AG04449 (cell line): ENCODE data around the gene RUNX2.

ENCODE experiments used
- CTCF ChIA-PET: fragments of 350-600 bp; formaldehyde crosslinking; extraction: SDS; loops from one replicate; lab custom pipeline; 2021; ENCODE audit warnings: antibody characterized with exemption; lab: Yijun Ruan, JAX
- POLR2A ChIA-PET: fragments of 400-600, 350-600 bp; formaldehyde crosslinking; extraction: SDS; loops from one replicate; lab custom pipeline; 2020; ENCODE audit warnings: antibody characterized with exemption, inconsistent platforms; lab: Yijun Ruan, JAX
- DNase-seq: peaks from one replicate; pipeline ENCODE4 v3.0.0-alpha.2; 2010; ENCODE audit warnings: low read depth, low spot score
- H3K4me3 ChIP-seq: 2 replicates; pipeline ENCODE4 v1.5.1; 2011; ENCODE audit warnings: low read depth, mild to moderate bottlenecking, control low read depth, low read length
- CTCF ChIP-seq: IDR thresholded peaks from one replicate; pipeline ENCODE4 v1.5.1; 2011; ENCODE audit warnings: mild to moderate bottlenecking, moderate library complexity, low read length, control low read depth, inconsistent platforms; ENCODE audit not compliant: insufficient read depth; ENCODE audit errors: missing control alignments

The RUNX2 gene

GRCh38 chr6:45610832-45611231 is 282.7 kb downstream of the RUNX2 start:
- CTCF ChIA-PET: interaction anchor here (2.0 kb wide), 1 partner anchor 189 kb away, joined by 5 read pairs; no protein-coding TSS in a partner anchor

GRCh38 chr6:45611491-45611890 is 283.4 kb downstream of the RUNX2 start:
- POLR2A ChIA-PET: no interaction called here
- no peak for TF ChIP-seq CTCF
- CTCF ChIA-PET: interaction anchor here (2.0 kb wide), 1 partner anchor 190 kb away, joined by 5 read pairs; no protein-coding TSS in a partner anchor
- H3K4me3 ChIP-seq: no peak overlapping the region
- DNase-seq: no peak

More at GRCh38 chr6:45610832-45611231, 282.7 kb downstream of the RUNX2 start:
- no peak for TF ChIP-seq CTCF
- no peak for DNase-seq
- H3K4me3 ChIP-seq: no peak overlapping the region
- POLR2A ChIA-PET: no interaction called here

GRCh38 chr6:45613656-45614055 is 285.5 kb downstream of the RUNX2 start:
- ChIA-PET CTCF (interaction anchor here (0.6 kb wide), 1 partner anchor 23 kb away, joined by 3 read pairs; no protein-coding TSS in a partner anchor), POLR2A (no interaction called here)
- TF ChIP-seq CTCF: no peak
- no peak for DNase-seq
- no peak overlapping the region for H3K4me3 ChIP-seq

- TF ChIP-seq CTCF: no peak
- ChIA-PET CTCF (no interaction called here), POLR2A (no interaction called here)
- no peak overlapping the region for H3K4me3 ChIP-seq
- DNase-seq: no peak
Observed at GRCh38 chr6:45614488-45615285, 286.6 kb downstream of the RUNX2 start.

- ChIA-PET POLR2A (no interaction called here), CTCF (no interaction called here)
- no peak for TF ChIP-seq CTCF
- no peak overlapping the region for H3K4me3 ChIP-seq
- DNase-seq: no peak
Observed at GRCh38 chr6:45616209-45616608, 288.1 kb downstream of the RUNX2 start.

GRCh38 chr6:45617441-45617840 is 289.3 kb downstream of the RUNX2 start:
- no peak overlapping the region for H3K4me3 ChIP-seq
- TF ChIP-seq CTCF: peak; percentile 5
- no peak for DNase-seq
- POLR2A ChIA-PET: no interaction called here
- CTCF ChIA-PET: no interaction called here
